HG03575 (cell line): ENCODE results near the gene RBBP8NL.

Experiments used
- ATAC-seq: cut with Tn5 transposase; IDR thresholded peaks from one replicate; pipeline ENCODE4 v1.9.1; 2021; ENCODE audit not compliant: unreplicated experiment, insufficient number of reproducible peaks, low FRiP score; ENCODE audit errors: extremely low read depth

Gene RBBP8NL

GRCh38 chr20:62401331-62401779 is 26.0 kb downstream of the RBBP8NL start:
- ATAC-seq = no peak

GRCh38 chr20:62400541-62400940 is 26.8 kb downstream of the RBBP8NL start:
- no peak for ATAC-seq

GRCh38 chr20:62400021-62400420 is 27.3 kb downstream of the RBBP8NL start:
- ATAC-seq = no peak

GRCh38 chr20:62398120-62398821 is 29.1 kb downstream of the RBBP8NL start:
- no peak for ATAC-seq

GRCh38 chr20:62396367-62397239 is 30.7 kb downstream of the RBBP8NL start:
- ATAC-seq = no peak

- no peak for ATAC-seq
Observed at GRCh38 chr20:62395311-62396242, 31.8 kb downstream of the RBBP8NL start.

GRCh38 chr20:62394248-62395245 is 32.8 kb downstream of the RBBP8NL start:
- ATAC-seq = no peak

- ATAC-seq = no peak
Observed at GRCh38 chr20:62393830-62394229, 33.5 kb downstream of the RBBP8NL start.

GRCh38 chr20:62393335-62393665 is 34.0 kb downstream of the RBBP8NL start:
- no peak for ATAC-seq

- ATAC-seq = no peak
Observed at GRCh38 chr20:62392621-62393334, 34.6 kb downstream of the RBBP8NL start.

- no peak for ATAC-seq
Observed at GRCh38 chr20:62392077-62392418, 35.3 kb downstream of the RBBP8NL start.

GRCh38 chr20:62391165-62392076 is 35.9 kb downstream of the RBBP8NL start:
- no peak for ATAC-seq

- ATAC-seq = no peak
Observed at GRCh38 chr20:62390317-62391164, 36.8 kb downstream of the RBBP8NL start.

GRCh38 chr20:62389601-62390087 is 37.7 kb downstream of the RBBP8NL start:
- no peak for ATAC-seq

- ATAC-seq = no peak
Observed at GRCh38 chr20:62388839-62389600, 38.3 kb downstream of the RBBP8NL start.
